ENCODE results near the gene PPFIBP1. TPM values are rescaled to one million over a fixed set of nuclear protein-coding genes. Genes with fewer than 3 reads are reported as not detected.

The PPFIBP1 gene
- total and polyA plus RNA-seq, 2 of the 8 experiments (the other 6 are each of a cell fraction or from before 2014, with no cell fraction given): 7.7 to 31.3 TPM

DNA sequence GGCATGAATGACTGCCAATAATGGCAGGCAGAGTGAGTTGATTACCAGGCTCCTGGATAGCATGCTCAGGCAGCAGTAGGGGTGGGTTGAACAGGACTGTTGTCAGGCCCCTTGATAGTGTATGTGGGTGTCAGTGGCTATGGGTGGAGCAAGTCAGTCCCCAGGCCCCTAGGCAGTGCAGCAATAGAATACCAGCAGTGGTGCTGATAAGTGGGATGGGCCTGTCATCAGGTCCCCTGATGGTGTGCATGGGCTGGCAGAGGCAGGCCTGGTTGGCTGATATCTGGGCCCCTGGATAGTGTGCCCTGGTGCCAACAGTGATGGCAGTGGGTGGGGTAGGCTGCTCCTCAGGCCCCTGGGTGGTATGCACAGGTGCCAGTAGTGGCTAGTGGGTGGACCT is 45.1 kb upstream of the PPFIBP1 start:
- H3K4ac ChIP-seq (replicated peaks; ENCODE audit: insufficient read length, low read depth, low read length): no peak overlapping the region
- H3K56ac ChIP-seq (replicated peaks; ENCODE audit: insufficient read length, low read depth, low read length): no peak overlapping the region
- ChIA-PET POLR2A (ENCODE audit: partially characterized antibody) (no interaction called here), CTCF (ENCODE audit: partially characterized antibody) (no interaction called here)
- H4K20me1 ChIP-seq (replicated peaks in 1 of 2; ENCODE audit: control insufficient read depth in 1 of 2, insufficient read depth in 2 of 2, low read length in 2 of 2): no peaks in the 10 kb centered on the region
- H3K27ac ChIP-seq (ENCODE audit: low read depth, low read length): no peak overlapping the region
- H4K91ac ChIP-seq (replicated peaks; ENCODE audit: insufficient read length, low read length): no peak overlapping the region
- DNase-seq (ENCODE audit: low read depth in 1 of 2, low spot score in 2 of 2) (no peak), FAIRE-seq (no peak)
- no peak overlapping the region for H3K14ac ChIP-seq (ENCODE audit: insufficient read length)
- peaks cover 13 to 17% of the 10 kb centered on the region in 2 experiments for H3K9me3 ChIP-seq (ENCODE audit: insufficient read depth in 2 of 2, low read depth in 1 of 2, low read length in 1 of 2)
- H2BK5ac ChIP-seq (ENCODE audit: low read depth, low read length): no peak overlapping the region
- no peak overlapping the region for H4K8ac ChIP-seq (ENCODE audit: extremely low read depth, insufficient read depth, low read length)
- no peak overlapping the region for H3K4me3 ChIP-seq (ENCODE audit: extremely low read depth in 1 of 4, insufficient read depth in 2 of 4, low read depth in 3 of 4, low read length in 4 of 4)
- no peak overlapping the region for H2BK120ac ChIP-seq (replicated peaks; ENCODE audit: low read depth, low read length)
- no peaks in the 10 kb centered on the region for H3K4me1 ChIP-seq (replicated peaks in 1 of 4; ENCODE audit: control insufficient read depth in 3 of 4, insufficient read depth in 4 of 4, low read length in 3 of 4)
- no peak overlapping the region for H3K18ac ChIP-seq (ENCODE audit: extremely low read depth, low read length)
- no peak overlapping the region for H2BK15ac ChIP-seq (ENCODE audit: low read length)
- no peaks in the 10 kb centered on the region for H3K79me2 ChIP-seq (ENCODE audit: control insufficient read depth in 1 of 2, insufficient read depth in 2 of 2, low read length in 2 of 2)
- H2BK12ac ChIP-seq (ENCODE audit: low read depth, low read length): no peak overlapping the region
- no peak overlapping the region for H2AFZ ChIP-seq (ENCODE audit: low read length)
- H3K4me2 ChIP-seq (ENCODE audit: insufficient read depth in 1 of 2, low read depth in 2 of 2, low read length in 2 of 2): no peak overlapping the region
- H2BK20ac ChIP-seq (ENCODE audit: low read length): no peak overlapping the region
- no peak overlapping the region for H4K5ac ChIP-seq (ENCODE audit: insufficient read length, low read depth, low read length)
- H3K23me2 ChIP-seq (ENCODE audit: low read depth, low read length): no peaks in the 10 kb centered on the region
- no peak overlapping the region for H2AK5ac ChIP-seq (ENCODE audit: low read depth, low read length)
- no peak overlapping the region for H3K9ac ChIP-seq (replicated peaks in 1 of 4; ENCODE audit: extremely low read depth in 1 of 4, low read depth in 3 of 4, low read length in 3 of 4)
- H3K23ac ChIP-seq (ENCODE audit: insufficient read length): no peak overlapping the region
- no peaks in the 10 kb centered on the region for H3K36me3 ChIP-seq (ENCODE audit: control insufficient read depth in 2 of 4, insufficient read depth in 4 of 4, low read length in 3 of 4)
- no peaks in the 10 kb centered on the region for H3K79me1 ChIP-seq (ENCODE audit: low read depth, low read length)
- H3K27me3 ChIP-seq (replicated peaks in 1 of 4; ENCODE audit: control insufficient read depth in 3 of 4, extremely low read depth in 1 of 4, insufficient read depth in 3 of 4, low read length in 3 of 4): no peaks in the 10 kb centered on the region
- no peak for TF ChIP-seq JUND (IDR thresholded peaks at IDR 0.05; ENCODE audit: low read length)
- TF ChIP-seq JUN (IDR thresholded peaks at IDR 0.05; ENCODE audit: low read depth, low read length): no peak
- no peak for TF ChIP-seq MAFK (IDR thresholded peaks at IDR 0.05; ENCODE audit: low read depth, low read length)
- TF ChIP-seq, protein P1, sequence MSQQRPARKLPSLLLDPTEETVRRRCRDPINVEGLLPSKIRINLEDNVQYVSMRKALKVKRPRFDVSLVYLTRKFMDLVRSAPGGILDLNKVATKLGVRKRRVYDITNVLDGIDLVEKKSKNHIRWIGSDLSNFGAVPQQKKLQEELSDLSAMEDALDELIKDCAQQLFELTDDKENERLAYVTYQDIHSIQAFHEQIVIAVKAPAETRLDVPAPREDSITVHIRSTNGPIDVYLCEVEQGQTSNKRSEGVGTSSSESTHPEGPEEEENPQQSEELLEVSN (IDR thresholded peaks at IDR 0.05): no peak
- no peak for TF ChIP-seq RFX5 (IDR thresholded peaks at IDR 0.05; ENCODE audit: borderline replicate concordance, low read depth, low read length)

All from H1 (cell line).